Neural crest cell (in vitro differentiated cells): ENCODE results near the gene MKS1. TPM values are rescaled to one million over a fixed set of nuclear protein-coding genes. Genes with fewer than 3 reads are reported as not detected.

Source experiments
- DNase-seq: peaks from one replicate; pipeline ENCODE4 v3.0.0; 2021; ENCODE audit warnings: low read depth, mixed read lengths, low spot score
- H3K27ac Mint-ChIP-seq: one replicate; pipeline ENCODE4 v1.8.0; 2021; ENCODE audit warnings: mild to moderate bottlenecking, mixed read lengths; ENCODE audit not compliant: unreplicated experiment
- H3K27me3 Mint-ChIP-seq: 2 replicates; pipeline ENCODE4 v1.8.0; 2021; ENCODE audit warnings: low read depth, mild to moderate bottlenecking, mixed read lengths
- H3K36me3 Mint-ChIP-seq: 2 replicates; pipeline ENCODE4 v1.8.0; 2021; ENCODE audit warnings: low read depth, mild to moderate bottlenecking, mixed read lengths
- H3K4me1 Mint-ChIP-seq: 2 replicates; pipeline ENCODE4 v1.8.0; 2021; ENCODE audit warnings: mixed read lengths
- H3K4me3 Mint-ChIP-seq: one replicate; pipeline ENCODE4 v1.8.0; 2021; ENCODE audit warnings: mild to moderate bottlenecking, mixed read lengths
- H3K9me3 Mint-ChIP-seq: 2 replicates; pipeline ENCODE4 v1.8.0; 2021; ENCODE audit warnings: mixed read lengths
- CTCF ChIP-seq: fragments of 200-600 bp; sonication (generic); conservative IDR thresholded peaks from 2 replicates; pipeline ENCODE4 v1.5.0; 2021; ENCODE audit warnings: antibody characterized with exemption, mild to moderate bottlenecking
- total RNA-seq: library from RNA; stranded (reverse); gene quantifications from 2 replicates; pipeline ENCODE4 v1.2.1, GENCODE V29; 2021

The MKS1 gene
- total RNA-seq, 1 donor from 2014 or later = 34.2 TPM

GRCh38 chr17:58202859-58203258 is 16.2 kb downstream of the MKS1 start:
- no peak for TF ChIP-seq CTCF
- Mint-ChIP-seq H3K36me3 (no peaks in the 10 kb centered on the region), H3K4me1 (no peaks in the 10 kb centered on the region), H3K9me3 (no peaks in the 10 kb centered on the region), H3K4me3 (no peak overlapping the region), H3K27me3 (peaks cover 17% of the 10 kb centered on the region), H3K27ac (no peak overlapping the region)
- no peak for DNase-seq

- Mint-ChIP-seq H3K36me3 (no peaks in the 10 kb centered on the region), H3K4me1 (no peaks in the 10 kb centered on the region), H3K27ac (no peak overlapping the region), H3K27me3 (peaks cover 40% of the 10 kb centered on the region), H3K4me3 (no peak overlapping the region), H3K9me3 (no peaks in the 10 kb centered on the region)
- peak; percentile 66 for TF ChIP-seq CTCF
- peak; percentile 62 for DNase-seq
Observed at GRCh38 chr17:58200024-58200633, 18.9 kb downstream of the MKS1 start.

GRCh38 chr17:58196610-58197009 is 22.4 kb downstream of the MKS1 start:
- no peaks in the 10 kb centered on the region for H3K4me1 Mint-ChIP-seq
- no peak overlapping the region for H3K4me3 Mint-ChIP-seq
- H3K27ac Mint-ChIP-seq = no peak overlapping the region
- no peaks in the 10 kb centered on the region for H3K36me3 Mint-ChIP-seq
- no peak for TF ChIP-seq CTCF
- H3K27me3 Mint-ChIP-seq = peaks cover 43% of the 10 kb centered on the region
- no peak for DNase-seq
- no peaks in the 10 kb centered on the region for H3K9me3 Mint-ChIP-seq

GRCh38 chr17:58195518-58196123 is 23.4 kb downstream of the MKS1 start:
- H3K27ac Mint-ChIP-seq = no peak overlapping the region
- H3K4me1 Mint-ChIP-seq = no peaks in the 10 kb centered on the region
- peaks cover 50% of the 10 kb centered on the region for H3K27me3 Mint-ChIP-seq
- no peak for TF ChIP-seq CTCF
- no peaks in the 10 kb centered on the region for H3K36me3 Mint-ChIP-seq
- DNase-seq = no peak
- no peak overlapping the region for H3K4me3 Mint-ChIP-seq
- no peaks in the 10 kb centered on the region for H3K9me3 Mint-ChIP-seq

GRCh38 chr17:58193641-58194255 is 25.3 kb downstream of the MKS1 start:
- Mint-ChIP-seq H3K27ac (no peak overlapping the region), H3K27me3 (peaks cover 49% of the 10 kb centered on the region), H3K4me3 (no peak overlapping the region), H3K36me3 (no peaks in the 10 kb centered on the region), H3K4me1 (no peaks in the 10 kb centered on the region), H3K9me3 (no peaks in the 10 kb centered on the region)
- TF ChIP-seq CTCF = no peak
- DNase-seq = no peak
